GM21367 (cell line): Measurements from ENCODE around the gene OR6F1.
"Not testable (repeated sequence)": the region's sequence is repeated elsewhere in the genome, so short reads cannot be mapped to it uniquely, and the experiment has no call there.

ENCODE experiments used
- ATAC-seq: cut with Tn5 transposase; IDR thresholded peaks from one replicate; pipeline ENCODE4 v1.9.1; 2021; ENCODE audit not compliant: unreplicated experiment

OR6F1 gene

DNA sequence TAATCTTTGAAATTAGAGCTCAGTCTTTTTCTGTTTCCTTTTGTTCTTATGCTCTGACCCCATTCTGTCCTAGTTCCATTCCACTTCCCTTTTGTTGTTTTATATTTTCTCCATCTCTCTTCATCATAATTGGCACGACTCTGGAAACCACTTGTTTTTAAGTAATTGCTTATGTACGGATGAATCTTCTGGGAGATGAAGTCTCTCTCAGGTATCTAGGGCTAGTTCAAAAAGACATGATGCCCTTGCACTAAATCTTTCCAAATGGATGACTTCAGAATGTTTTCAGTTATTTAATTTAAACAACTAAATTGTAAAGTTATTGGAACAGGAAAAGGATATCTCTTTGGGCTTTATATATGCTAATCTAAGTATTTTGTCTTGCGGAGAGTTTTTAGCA is at the start of gene OR6F1:
Gene OR6F1, minus strand, starts transcription at position 101 of the 400 bp plus-strand sequence. CDS start 3,891 bp downstream, outside the sequence.
- ATAC-seq, result no peak

DNA sequence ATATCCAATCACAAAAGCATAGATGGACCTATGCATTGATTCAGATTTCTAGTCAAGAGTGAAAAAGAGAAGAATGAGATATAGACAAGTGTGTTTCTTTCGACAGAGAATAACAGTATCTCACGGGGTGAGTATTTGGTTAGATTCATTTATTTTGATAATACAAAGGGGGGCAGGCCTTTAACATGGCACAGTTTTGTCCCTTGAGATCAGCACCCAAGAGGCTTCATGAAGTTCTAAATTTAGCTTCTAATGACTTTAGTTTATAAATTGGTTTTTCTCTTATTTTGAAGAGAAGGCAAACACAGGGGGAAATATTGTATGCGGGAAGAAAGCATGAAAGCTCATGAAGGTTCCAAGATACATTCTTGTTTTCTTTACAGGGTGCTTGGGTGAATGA is 44.0 kb upstream of the OR6F1 start, which contains the start of gene OR1C1:
Gene OR1C1, minus strand, starts transcription at position 101 of the 400 bp plus-strand sequence. CDS start 2,150 bp downstream, outside the sequence.
- no peak for ATAC-seq

GRCh38 chr1:247754311-247754710 is 37.9 kb upstream of the OR6F1 start:
- not testable (repeated sequence) for ATAC-seq

GRCh38 chr1:247749870-247750269 is 33.4 kb upstream of the OR6F1 start:
- no peak for ATAC-seq

DNA sequence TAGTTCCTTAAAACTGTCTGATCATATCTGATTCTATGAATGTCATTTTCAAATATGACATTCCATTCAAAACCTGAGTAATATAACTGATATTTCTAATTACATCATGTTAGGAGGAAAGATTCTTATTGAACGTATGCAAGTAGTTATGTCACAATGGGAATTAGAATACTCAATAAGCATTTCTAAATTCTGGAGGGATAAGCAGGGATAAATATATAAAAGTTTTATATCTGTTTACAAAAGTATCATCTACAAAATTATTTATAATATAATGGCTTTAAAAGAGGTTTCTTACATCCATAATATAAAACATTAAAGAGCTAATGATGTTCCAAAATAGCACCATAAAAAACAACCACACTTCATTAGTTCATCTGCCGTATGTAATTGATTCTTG is 31.6 kb upstream of the OR6F1 start, which contains the start of gene OR14A2:
Gene OR14A2, minus strand, starts transcription at position 101 of the 400 bp plus-strand sequence.
- no peak for ATAC-seq

DNA sequence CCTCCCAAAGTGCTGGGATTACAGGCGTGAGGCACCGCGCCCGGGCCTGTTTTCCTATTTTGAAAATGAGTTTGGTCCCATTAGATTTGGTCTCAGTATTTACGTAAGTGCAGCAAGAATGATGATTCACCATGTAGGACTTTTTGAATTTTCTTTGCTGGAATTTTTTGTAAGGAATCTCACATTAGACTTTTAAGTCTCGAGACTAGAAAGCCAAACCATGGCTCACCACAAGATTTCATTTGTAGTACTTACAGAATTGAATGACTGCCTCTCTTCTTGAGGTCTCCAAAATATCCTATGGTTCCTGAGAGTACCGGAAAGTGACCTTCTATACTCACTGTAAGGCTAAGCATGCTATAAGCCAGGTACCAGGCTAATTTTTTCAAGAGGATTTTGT is 31.2 kb upstream of the OR6F1 start:
- no peak for ATAC-seq

GRCh38 chr1:247746391-247746935 is 30.0 kb upstream of the OR6F1 start:
- no peak for ATAC-seq

GRCh38 chr1:247742215-247742760 is 25.8 kb upstream of the OR6F1 start:
- not testable (repeated sequence) for ATAC-seq

GRCh38 chr1:247741756-247742155 is 25.3 kb upstream of the OR6F1 start:
- ATAC-seq, result no peak

DNA sequence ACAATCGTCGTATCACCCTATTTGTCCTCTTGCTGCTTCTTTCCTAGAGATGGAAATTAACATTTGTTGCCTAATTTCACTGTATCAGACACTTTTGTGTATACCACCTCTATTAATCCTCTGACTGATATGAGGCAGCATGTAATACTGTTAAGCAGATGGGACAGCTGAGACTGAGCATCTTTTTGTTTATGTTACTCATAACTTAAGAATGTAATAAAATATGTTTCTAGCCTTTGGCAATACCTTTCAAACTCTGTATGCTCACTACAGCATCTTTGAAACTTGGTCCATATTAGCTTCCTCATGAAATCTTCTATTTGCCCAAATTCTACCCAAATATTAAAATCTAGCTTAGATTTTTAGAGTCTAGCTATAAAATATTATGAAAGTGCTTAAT is 24.3 kb upstream of the OR6F1 start:
- ATAC-seq, result no peak

DNA sequence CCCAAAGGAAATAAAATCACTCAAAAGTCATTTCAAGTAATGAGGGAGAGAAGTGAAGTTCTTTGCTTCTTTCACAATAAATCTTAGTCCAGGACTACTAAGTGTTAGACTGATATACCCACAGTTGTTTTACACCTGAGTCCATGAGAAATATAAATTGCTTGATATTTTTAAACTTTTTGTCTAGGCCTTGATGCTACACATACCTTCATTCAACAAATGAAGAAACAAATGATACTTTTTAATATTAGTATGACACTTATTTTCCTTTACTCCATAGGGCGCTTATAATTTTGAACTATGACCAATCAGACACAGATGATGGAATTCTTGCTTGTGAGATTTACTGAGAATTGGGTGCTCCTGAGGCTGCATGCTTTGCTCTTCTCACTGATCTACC is 21.9 kb upstream of the OR6F1 start, which contains the start of gene OR14K1:
Gene OR14K1, plus strand, starts transcription at position 301 of the 400 bp plus-strand sequence. Its CDS starts 0 bp downstream, at position 301.
- no peak for ATAC-seq

DNA sequence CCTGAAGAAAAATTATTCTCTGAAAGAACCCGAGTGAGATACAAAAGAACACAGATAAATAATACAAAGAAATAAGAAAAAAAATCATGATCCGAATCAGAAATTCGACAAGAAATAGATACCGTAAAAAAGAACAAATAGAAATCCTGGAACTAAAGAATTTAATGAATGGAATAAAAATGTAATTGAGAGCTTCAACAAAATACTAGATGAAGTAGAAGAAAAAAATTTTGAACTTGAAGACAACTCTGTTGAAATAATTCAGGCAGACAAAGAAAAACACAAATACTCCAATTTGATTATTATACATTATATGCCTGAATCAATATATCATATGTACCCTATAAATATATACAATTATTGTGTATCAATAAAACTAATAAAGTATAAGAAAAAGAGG is 4.8 kb upstream of the OR6F1 start:
- no peak for ATAC-seq

DNA sequence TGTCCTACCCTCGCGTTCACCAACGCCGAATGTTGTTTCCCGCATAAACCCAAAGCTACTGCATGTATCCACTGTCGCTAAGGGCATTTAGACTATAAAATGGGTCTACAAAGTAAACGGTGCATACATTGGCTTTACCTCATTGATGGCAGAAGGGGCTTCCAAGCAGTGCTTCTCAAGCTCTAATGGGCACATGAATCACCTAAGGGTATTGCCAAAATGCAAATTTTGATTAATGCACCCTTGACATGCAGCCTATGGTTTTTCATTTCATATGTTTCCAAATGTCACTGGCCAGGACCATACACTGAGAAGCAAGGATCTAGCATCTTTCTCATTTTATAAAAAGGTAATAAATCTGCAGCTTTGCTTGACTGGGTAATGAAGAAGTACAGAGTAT is 2.7 kb downstream of the OR6F1 start:
- no peak for ATAC-seq

GRCh38 chr1:247710681-247711080 is 5.8 kb downstream of the OR6F1 start:
- not testable (repeated sequence) for ATAC-seq

GRCh38 chr1:247701338-247701737 is 15.1 kb downstream of the OR6F1 start:
- ATAC-seq, result no peak

DNA sequence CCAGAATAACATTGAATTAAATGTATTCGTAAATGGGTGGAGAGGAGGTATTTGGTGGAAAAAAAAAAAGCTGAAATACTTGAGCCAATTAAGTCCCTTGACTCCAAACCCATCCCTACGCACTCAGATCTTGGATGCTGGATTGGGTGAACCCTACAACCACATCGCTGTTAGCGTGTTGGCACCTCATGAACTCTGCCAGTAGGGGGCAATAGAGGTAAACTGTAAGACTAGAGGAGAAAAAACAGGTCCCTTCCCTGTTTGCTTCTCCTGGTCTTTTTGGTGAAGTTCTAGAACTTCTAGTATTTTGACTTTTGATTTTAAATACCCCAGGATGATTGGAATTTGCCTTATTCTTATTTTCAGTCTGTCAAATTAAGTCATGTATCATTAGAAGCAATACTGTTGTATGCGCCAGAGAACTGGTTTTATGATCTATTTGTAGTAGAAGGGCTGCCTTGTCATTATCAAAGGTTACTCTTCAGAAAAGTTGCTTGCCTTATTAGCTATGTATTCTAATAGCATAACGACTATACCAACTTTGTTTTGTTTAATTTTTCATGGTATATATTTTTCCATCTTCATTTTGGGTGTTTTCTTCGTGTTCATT is 35.1 kb downstream of the OR6F1 start:
- ATAC-seq, result peak; percentile 98

DNA sequence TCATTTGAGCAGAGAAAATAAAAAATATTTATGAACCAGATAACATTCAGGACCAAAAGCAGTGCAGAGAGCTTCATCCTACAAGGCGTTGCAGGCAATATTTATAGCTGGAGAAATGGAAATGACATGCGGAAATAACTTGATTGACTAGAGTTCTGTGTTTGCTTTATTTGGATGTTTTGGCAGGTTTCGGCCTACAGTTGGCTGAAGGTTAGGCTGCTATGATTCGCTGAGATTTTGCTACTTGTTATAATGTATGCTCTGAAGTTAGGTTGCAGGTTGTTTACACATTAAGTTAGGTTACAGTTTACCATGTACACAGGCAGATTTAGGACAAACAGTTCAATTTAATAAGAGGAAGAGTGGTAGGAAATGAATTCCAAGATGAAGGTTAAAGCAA is 36.3 kb downstream of the OR6F1 start:
- no peak for ATAC-seq

DNA sequence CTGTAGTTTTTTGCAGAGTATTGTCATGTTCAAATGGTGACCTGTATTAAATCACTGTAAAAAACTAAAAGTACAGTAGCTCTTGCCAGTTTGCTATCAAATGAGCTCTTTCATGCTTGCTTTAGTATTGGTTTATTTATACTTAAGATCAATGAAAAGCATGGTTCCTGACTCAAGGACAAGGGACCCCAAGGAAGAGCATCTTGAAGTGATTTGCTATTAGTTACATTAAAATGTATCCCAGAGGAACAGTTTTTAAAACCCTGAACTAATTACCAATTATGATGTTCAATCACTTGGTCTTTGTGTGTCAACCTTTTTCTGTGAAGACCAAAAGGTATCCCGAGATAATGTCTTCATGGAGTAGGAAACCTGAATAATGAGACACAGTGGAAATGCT is 36.8 kb downstream of the OR6F1 start, which contains the start of gene OR13G1:
Gene OR13G1, minus strand, starts transcription at position 101 of the 400 bp plus-strand sequence. CDS start 6,698 bp downstream, outside the sequence.
- no peak for ATAC-seq

DNA sequence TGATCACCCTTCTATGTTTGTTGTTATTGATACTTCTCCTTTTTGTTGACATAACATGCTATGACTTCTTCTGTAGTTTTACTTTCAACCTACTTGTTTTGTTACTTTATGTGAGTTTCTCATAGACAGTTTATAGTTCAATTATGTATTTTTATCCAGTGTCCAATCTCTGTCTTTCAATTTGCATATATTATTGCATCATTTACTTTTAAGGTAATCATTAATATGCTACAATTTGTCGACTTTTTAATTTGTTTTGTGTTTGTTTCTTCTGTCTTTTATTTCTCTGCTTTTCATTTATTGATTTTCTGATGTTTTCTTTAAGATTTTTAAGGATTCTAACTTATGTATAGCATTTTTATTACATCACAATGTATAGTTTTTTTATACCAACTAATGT is 47.2 kb downstream of the OR6F1 start:
- ATAC-seq, result no peak
